Cardiac fibroblast (primary cell): Measurements from ENCODE around the gene CHST8.

Experiments used
- DNase-seq, 2 donors: peaks; one replicate each; pipeline versions ENCODE4 v3.0.0 to v3.0.0-alpha.2; 2010; ENCODE audit warnings: low read depth in 2 of 2
- H3K4me3 ChIP-seq, 2 donors: replicated peaks in 1 of 2; 1 replicate in 1 of 2; 2 replicates in 1 of 2; pipeline ENCODE4 v1.5.1; 2011; ENCODE audit warnings: low read depth in 2 of 2, low read length in 2 of 2, mild to moderate bottlenecking in 2 of 2, moderate library complexity in 1 of 2
- TF ChIP-seq, protein P1 (sequence below): IDR thresholded peaks from one replicate; pipeline ENCODE4 v1.5.1; 2011; ENCODE audit warnings: low read depth, mild to moderate bottlenecking, low read length, inconsistent platforms

The CHST8 gene

DNA sequence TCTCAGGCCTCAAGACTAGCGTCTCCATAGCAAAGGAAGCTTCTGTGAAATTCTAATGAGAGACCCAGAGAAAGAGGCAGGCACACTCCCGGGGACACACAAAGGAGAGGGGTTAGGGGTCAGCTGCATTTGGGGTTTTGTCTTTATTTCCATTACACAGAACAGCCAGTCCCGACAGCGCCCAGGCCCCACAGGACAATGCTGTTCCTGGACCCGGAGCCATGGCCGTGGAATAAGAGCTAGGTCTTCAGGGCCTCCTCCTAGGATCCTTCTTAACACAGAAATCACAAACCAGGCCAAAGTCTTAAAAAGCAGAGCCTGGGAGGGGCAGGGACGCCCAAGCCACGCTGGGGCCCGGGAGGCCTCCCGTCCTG lies 197.7 kb downstream of the CHST8 start:
- H3K4me3 ChIP-seq, result peak overlapping the region in 1 of 2 donors; percentile 39
- TF ChIP-seq, protein P1, sequence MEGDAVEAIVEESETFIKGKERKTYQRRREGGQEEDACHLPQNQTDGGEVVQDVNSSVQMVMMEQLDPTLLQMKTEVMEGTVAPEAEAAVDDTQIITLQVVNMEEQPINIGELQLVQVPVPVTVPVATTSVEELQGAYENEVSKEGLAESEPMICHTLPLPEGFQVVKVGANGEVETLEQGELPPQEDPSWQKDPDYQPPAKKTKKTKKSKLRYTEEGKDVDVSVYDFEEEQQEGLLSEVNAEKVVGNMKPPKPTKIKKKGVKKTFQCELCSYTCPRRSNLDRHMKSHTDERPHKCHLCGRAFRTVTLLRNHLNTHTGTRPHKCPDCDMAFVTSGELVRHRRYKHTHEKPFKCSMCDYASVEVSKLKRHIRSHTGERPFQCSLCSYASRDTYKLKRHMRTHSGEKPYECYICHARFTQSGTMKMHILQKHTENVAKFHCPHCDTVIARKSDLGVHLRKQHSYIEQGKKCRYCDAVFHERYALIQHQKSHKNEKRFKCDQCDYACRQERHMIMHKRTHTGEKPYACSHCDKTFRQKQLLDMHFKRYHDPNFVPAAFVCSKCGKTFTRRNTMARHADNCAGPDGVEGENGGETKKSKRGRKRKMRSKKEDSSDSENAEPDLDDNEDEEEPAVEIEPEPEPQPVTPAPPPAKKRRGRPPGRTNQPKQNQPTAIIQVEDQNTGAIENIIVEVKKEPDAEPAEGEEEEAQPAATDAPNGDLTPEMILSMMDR, result no peak

DNA sequence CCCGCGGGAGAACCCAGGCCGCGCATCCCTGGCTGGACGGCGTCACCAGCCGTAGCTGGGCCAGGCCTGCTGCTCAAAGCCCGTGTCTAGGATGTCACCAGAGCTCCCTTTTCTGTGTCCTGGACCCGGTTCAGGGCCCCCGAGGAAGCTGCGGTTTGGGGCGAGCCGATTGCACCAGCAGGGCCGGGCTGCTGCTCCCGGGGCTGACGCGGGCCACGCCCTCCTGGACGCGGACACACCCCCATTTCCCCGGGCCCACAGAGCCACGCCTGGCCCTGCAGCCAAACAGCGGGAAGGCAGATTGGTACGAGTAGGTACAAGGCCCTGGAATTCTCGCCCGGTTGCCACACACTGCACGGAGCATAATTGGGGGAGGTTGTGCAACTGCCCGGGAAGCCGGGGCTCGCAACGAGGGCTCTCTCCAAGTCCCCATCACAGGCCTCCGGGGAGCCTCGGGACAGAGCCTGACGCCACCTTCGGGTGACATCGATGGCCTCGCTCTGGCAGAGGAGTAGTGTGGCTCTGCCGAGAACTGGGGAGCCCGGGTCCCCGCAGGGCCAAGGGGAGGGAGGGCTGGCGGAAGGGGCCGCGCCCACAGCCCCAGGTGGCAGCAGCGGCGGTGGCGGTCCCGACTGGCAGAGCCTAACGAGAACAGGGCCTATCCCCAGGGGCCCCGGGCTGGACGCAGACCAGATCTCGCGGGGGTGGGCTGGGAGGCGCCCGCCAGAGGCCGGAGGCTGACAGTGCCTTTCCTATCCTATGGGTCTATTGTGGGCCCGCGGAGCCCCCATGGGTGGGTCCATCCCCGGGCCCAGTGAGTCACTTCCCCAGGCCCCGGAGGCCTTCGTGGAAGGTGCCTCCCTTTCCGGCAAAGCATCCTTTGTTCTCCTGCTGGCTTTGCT lies 198.4 kb downstream of the CHST8 start:
- peak overlapping the region; percentile 21 to 39 for H3K4me3 ChIP-seq
- TF ChIP-seq, protein P1, result no peak
- peak; percentile 68 to 87 for DNase-seq

More for the DNA sequence above, 197.7 kb downstream of the CHST8 start:
- DNase-seq, result no peak

DNA sequence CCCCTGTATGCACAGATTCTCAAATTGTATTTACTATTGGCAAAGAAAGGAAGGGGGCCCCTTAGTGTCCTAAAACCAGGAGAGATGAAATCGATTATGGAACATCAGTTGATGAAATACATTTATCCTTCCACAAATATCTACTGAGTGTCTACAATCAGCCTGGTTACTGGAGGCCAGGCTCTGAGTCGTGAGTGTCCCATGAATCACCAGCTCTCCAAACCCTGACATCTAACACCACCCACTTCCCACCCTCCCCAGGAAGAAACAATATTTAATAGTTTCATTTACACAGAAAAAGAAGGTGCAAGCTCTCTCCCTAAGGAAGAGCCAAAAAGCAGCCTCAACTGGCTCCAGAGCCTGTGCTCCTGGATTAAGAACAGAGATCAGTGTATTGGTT lies 200.1 kb downstream of the CHST8 start:
- H3K4me3 ChIP-seq, result no peak overlapping the region
- TF ChIP-seq, protein P1, result no peak
- DNase-seq, result peak in 1 of 2 donors; percentile 13
